T-helper 1 cell treated with Interleukin-12 subunit alpha and Interleukin-12 subunit beta and Interleukin-4 antibody, amounts not matched to agents 30 μg/mL and 1 μg/mL, for 36 hours (primary cell): Measurements from ENCODE around the gene ISCA2.
"Not testable (repeated sequence)": the region's sequence is repeated elsewhere in the genome, so short reads cannot be mapped to it uniquely, and the experiment has no call there.

Source experiments
- H3K27ac Mint-ChIP-seq: one replicate; pipeline ENCODE4 v1.8.0; 2021; ENCODE audit warnings: mild to moderate bottlenecking, mixed read lengths
- H3K27me3 Mint-ChIP-seq: one replicate; pipeline ENCODE4 v1.8.0; 2021; ENCODE audit warnings: low read depth, mixed read lengths
- H3K36me3 Mint-ChIP-seq: one replicate; pipeline ENCODE4 v1.8.0; 2021; ENCODE audit warnings: low read depth, mixed read lengths
- H3K4me1 Mint-ChIP-seq: one replicate; pipeline ENCODE4 v1.8.0; 2021; ENCODE audit warnings: low read depth, mixed read lengths
- H3K4me3 Mint-ChIP-seq: one replicate; pipeline ENCODE4 v1.8.0; 2021; ENCODE audit warnings: mild to moderate bottlenecking, moderate library complexity, mixed read lengths
- H3K9me3 Mint-ChIP-seq: one replicate; pipeline ENCODE4 v1.8.0; 2021; ENCODE audit warnings: mixed read lengths

ISCA2 gene

DNA sequence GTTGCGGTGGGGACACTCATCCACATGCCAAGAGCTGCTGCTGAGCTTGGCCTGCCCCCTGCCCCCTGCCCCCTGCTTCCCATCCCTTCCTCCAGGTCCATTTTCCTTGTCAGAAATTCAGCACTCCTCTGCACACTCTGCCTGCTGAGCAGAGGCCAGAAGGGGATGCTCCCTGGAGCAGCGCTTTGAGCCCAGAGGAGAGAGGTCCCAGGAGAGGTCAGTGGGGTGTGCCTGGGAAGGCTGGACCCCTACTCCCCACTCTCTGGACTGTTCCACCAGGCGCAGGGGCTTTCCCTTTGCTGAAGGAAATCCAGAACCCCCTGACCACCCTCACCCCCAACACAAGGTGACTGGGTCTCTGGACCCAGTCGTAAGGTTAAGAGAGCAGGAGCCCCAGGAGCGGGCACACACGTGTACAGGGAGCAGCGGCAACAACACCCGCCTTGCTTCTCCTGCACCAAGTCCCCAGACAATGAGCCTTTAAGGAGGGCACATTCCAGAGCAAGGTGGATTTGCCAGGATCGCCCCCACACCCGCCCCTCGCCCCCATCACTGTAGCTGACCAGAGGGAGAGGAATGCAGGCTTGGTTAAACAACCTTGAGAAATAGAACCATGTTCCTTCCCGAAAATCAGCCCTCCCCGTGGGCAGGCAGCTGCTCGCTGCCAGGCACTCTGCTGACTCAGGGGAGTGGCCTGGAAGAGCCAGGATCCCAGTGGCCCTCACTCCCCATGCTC lies 30.7 kb downstream of the ISCA2 start:
- no peak overlapping the region for H3K27ac Mint-ChIP-seq
- no peak overlapping the region for H3K4me3 Mint-ChIP-seq
- no peaks in the 10 kb centered on the region for H3K9me3 Mint-ChIP-seq
- H3K27me3 Mint-ChIP-seq: peaks cover 11% of the 10 kb centered on the region
- H3K4me1 Mint-ChIP-seq: no peaks in the 10 kb centered on the region
- H3K36me3 Mint-ChIP-seq: no peaks in the 10 kb centered on the region

DNA sequence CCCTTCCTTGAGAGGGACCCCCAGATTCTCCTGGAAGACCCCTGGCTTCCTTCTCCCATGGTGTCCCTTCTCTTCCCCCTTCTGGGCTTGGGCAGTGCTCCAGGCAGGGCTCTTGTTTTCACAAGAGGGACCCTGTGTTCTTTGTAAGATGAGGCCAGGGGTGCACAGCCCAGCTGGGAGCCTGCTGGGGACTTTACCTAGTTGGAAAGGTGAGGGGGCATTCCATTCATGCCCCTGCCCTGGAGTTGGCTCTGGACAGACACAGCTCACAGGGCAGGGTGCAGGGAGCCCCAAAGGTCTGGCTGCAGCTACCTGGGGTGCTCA lies 31.2 kb downstream of the ISCA2 start:
- H3K36me3 Mint-ChIP-seq: no peaks in the 10 kb centered on the region
- peaks cover 11% of the 10 kb centered on the region for H3K27me3 Mint-ChIP-seq
- H3K27ac Mint-ChIP-seq: no peak overlapping the region
- H3K9me3 Mint-ChIP-seq: no peaks in the 10 kb centered on the region
- H3K4me3 Mint-ChIP-seq: no peak overlapping the region
- H3K4me1 Mint-ChIP-seq: no peaks in the 10 kb centered on the region

DNA sequence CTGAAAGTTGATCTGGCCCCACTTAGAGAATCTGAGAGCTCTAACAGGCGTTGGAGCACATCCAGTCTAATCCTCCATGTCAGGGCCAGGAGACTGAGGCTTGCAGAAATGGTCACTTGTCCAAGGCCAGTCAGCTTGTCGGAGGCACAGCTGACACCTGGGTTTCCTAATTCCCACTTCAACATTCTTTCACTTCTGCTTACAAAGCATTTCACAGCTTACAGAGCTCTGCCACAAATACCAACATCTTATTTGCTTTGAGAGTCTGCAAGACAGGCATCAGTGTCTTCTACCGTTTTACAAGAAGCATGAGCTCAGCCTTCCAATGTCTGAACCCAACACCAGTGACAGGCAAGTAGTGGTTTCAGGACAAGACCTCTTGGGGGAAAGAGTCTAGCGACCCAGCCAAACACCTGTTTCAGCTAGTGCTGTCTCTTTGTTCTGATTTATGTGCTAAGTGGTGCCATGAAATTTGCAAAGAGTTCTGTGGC lies 31.8 kb downstream of the ISCA2 start:
- peaks cover 11% of the 10 kb centered on the region for H3K27me3 Mint-ChIP-seq
- no peak overlapping the region for H3K4me3 Mint-ChIP-seq
- no peaks in the 10 kb centered on the region for H3K36me3 Mint-ChIP-seq
- no peak overlapping the region for H3K27ac Mint-ChIP-seq
- H3K4me1 Mint-ChIP-seq: no peaks in the 10 kb centered on the region
- no peaks in the 10 kb centered on the region for H3K9me3 Mint-ChIP-seq

DNA sequence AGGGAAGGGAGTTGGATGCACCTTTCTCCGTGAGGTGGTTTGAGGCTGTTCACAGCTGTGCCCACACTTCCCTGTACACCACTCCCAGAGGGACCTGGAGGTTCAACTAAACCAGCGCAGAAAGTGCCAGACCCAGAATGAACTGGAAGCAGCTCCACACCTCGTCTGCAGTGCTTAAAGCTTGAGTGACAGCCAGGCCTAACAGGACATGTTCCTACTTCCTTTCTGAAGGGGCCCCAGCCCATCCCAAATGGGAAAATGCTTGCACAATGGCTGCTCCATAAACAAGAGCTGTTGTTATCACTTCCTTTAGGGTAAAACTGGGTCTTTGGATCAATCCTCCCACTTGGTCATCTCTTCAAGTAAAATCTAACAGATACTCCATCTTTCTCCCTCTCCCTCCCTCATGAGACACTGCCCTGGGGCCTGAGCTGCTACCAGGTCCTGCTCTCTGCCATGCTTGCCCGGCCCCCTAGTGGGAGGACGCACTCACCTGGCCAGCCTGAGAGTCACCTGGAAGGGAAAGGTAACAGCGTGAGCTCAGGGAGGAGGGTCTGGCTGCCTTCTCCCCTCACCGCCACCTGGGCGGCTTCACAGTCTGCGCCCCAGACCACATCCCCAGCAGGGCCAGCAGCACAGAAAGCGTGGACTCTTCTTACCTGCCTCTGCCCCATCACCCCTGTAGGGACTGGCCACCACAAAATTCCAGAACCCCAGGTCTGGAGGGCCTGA lies 33.5 kb downstream of the ISCA2 start:
- Mint-ChIP-seq H3K27ac (no peak overlapping the region), H3K36me3 (no peaks in the 10 kb centered on the region), H3K9me3 (no peaks in the 10 kb centered on the region), H3K27me3 (peaks cover 11% of the 10 kb centered on the region), H3K4me3 (no peak overlapping the region), H3K4me1 (no peaks in the 10 kb centered on the region)

DNA sequence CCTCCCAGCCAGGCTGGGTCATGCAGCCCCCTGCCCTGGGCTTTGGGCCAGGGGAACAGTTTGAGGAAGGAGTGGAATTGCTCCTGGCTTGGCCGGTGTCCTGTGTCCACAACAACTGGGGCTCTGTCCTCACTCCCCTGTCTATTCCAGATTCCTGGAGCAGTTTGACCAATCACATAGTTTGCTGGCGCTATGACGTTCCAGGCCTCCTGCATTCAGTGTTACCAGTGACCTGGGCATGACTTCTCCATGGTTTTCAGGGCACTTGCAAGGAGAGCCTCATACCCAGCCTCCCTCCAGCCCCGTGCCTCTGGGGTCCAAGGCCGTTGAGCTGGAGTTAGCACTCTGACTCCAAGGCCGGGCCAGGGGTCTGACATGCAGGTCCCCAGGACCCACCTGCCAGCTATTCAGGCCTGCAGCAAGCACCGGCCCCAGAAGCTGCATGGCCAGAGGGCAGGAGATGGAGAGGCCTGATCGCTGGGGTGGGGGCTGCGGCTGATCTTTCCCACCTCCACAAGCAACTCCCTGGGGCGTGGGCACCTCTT lies 34.2 kb downstream of the ISCA2 start:
- Mint-ChIP-seq H3K27me3 (peaks cover 11% of the 10 kb centered on the region), H3K9me3 (no peaks in the 10 kb centered on the region), H3K36me3 (no peaks in the 10 kb centered on the region), H3K27ac (no peak overlapping the region), H3K4me3 (no peak overlapping the region), H3K4me1 (no peaks in the 10 kb centered on the region)

DNA sequence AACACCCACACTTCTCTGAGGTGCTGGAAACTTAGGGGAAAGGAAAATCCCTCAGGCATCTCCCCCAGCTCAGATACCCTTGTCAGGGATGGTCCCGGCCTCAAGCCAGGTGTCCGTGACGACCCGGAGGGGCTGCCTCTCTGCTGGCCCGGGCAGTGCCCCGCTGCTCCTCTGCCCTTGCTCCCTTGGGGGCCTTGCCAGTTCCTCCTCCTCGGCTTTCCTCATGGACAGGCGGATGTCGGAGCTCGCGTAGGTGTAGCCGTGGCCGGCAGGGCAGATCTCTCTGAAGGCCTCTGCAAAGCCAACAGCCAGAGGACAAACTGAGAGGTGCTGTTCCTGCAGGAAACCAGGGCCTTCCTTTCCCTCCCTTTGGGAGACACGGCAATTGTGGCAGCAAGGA lies 34.8 kb downstream of the ISCA2 start:
- Mint-ChIP-seq H3K36me3 (no peaks in the 10 kb centered on the region), H3K4me1 (peaks cover 4% of the 10 kb centered on the region), H3K27me3 (peaks cover 11% of the 10 kb centered on the region), H3K27ac (no peak overlapping the region), H3K9me3 (no peaks in the 10 kb centered on the region), H3K4me3 (no peak overlapping the region)

DNA sequence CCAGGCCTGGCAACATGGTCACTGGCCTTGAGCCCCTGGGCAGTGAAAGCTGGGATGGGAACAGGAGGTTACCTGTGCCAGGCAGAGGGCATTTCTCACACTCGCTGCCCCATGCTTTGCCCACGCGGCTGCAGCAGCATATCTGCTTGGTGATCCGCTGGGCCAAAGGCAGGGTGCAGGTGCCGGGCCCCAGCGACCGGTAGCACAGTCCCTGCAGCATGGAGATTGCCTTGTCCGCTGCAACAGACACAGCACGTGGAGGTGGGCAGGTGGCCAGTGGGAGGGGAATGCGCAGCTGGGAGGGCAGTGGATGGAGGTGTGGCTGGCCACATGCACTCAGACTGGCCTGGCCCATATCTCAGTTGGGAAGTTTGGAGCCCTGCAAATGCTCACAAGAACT lies 35.3 kb downstream of the ISCA2 start:
- H3K27ac Mint-ChIP-seq: no peak overlapping the region
- H3K36me3 Mint-ChIP-seq: no peaks in the 10 kb centered on the region
- H3K4me3 Mint-ChIP-seq: no peak overlapping the region
- H3K4me1 Mint-ChIP-seq: peaks cover 7% of the 10 kb centered on the region
- H3K27me3 Mint-ChIP-seq: peaks cover 11% of the 10 kb centered on the region
- H3K9me3 Mint-ChIP-seq: no peaks in the 10 kb centered on the region

DNA sequence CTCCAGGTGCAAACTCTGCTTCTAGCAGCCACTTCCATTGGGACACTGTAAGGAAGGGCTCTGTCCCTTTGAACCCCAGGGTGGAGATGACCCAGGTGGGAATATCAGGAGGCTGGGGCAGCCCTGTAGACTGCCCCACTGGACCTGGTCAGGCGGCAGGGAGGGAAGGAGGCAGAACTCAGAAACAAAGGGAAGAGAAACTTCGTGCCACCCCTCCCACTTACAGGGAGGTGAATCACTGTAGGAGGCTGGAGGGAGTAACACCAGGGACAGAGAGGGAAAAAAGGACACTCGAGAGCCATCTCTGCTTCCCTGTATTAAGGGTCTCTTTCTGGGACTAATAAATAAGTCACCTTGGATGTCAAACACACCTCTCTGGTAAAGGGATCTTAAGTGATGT lies 37.4 kb downstream of the ISCA2 start:
- no peaks in the 10 kb centered on the region for H3K9me3 Mint-ChIP-seq
- peaks cover 5% of the 10 kb centered on the region for H3K27me3 Mint-ChIP-seq
- H3K4me1 Mint-ChIP-seq: peaks cover 7% of the 10 kb centered on the region
- no peak overlapping the region for H3K4me3 Mint-ChIP-seq
- H3K27ac Mint-ChIP-seq: no peak overlapping the region
- no peaks in the 10 kb centered on the region for H3K36me3 Mint-ChIP-seq

DNA sequence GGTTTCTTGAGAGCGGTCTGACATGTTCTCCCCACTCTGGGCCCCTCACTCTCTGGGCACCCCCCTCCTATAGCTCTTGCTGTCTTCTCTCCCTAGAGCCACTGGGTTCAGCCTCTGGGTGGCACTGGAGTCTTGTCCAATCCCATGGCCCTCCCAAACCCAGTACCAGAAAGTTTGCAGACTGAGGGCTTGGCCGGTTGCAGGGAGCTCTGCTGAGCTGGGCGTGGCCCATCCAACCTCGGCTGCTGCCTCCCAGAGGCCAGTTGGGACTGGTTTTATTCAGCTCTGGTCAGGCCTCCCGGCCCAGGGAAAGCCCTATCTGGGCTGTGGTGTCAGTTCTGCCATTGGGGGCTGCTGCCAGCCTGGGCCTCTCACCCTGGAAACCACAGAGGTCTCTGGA lies 37.9 kb downstream of the ISCA2 start:
- Mint-ChIP-seq H3K27ac (no peak overlapping the region), H3K4me3 (no peak overlapping the region), H3K4me1 (peaks cover 7% of the 10 kb centered on the region), H3K27me3 (no peaks in the 10 kb centered on the region), H3K36me3 (no peaks in the 10 kb centered on the region), H3K9me3 (no peaks in the 10 kb centered on the region)

DNA sequence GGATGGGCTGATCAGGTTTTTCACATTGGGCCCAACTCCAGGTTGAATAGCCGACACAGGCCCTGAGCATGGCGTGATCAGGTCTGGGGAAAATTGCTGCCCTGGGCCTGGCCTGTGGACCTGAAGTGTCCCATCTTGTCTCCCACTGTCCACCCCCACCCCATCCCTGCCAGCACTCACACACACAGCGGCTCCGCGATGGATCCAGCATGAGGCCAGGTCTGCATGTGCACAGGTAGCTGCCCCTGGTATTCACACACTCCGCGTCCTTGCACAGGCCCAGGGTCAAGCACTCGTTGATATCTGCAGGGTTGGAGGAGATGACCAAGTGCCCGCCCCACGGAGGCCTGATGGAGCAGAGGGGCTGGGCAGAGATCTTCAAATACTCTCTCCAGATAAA lies 38.7 kb downstream of the ISCA2 start:
- Mint-ChIP-seq H3K27ac (no peak overlapping the region), H3K4me3 (no peak overlapping the region), H3K4me1 (peaks cover 7% of the 10 kb centered on the region), H3K27me3 (no peaks in the 10 kb centered on the region), H3K36me3 (no peaks in the 10 kb centered on the region), H3K9me3 (no peaks in the 10 kb centered on the region)

DNA sequence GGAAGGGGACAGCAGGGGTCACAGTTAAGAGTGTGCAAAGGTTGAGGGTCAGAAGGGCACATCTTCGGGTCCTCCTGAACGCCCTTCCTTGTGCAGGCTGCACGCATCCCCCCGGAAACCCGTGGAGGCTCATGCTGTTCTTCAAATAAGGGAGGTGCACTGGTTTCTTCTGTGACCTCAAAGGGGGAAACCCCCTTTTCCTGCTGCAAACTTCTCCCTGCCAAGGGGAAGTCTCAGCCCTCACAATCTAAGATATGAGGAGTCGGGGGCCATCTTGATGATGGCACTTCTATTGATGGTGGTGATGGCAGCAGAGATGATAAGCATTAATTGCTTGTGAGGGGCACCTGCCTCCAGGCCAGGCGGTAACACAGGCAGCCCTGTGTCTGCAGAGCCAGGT lies 40.0 kb downstream of the ISCA2 start:
- Mint-ChIP-seq H3K27ac (no peak overlapping the region), H3K27me3 (no peaks in the 10 kb centered on the region), H3K36me3 (no peaks in the 10 kb centered on the region)

DNA sequence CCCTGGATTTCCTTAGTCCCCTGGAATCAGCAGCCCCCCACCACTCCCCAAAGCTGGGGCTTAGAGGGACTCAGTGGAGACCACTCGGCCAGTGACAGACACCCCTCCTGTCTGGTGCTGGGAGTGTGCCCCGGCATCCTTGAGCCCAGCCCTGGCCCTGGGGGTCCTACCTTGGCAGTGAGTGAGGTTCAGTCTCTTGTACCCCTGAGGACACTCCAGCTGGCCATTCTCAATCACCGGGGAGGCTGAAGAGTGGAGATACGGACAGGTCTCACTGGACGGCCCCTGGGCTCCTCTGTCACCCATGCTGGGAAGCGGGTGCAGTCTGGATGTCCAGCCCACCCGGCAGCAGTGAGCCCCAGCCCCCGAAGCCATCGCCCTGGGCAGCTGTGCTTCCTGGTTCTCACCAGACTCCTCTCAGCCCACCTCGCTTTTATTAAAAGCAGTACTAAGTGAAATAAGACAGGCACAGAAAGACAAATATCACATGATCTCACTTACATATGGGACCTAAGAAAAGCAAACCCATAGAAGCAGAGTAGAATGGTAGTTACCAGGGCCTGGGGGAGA lies 42.3 kb downstream of the ISCA2 start:
- Mint-ChIP-seq H3K27me3 (peaks cover 5% of the 10 kb centered on the region), H3K9me3 (no peaks in the 10 kb centered on the region), H3K36me3 (no peaks in the 10 kb centered on the region), H3K27ac (no peak overlapping the region), H3K4me1 (peaks cover 7% of the 10 kb centered on the region), H3K4me3 (no peak overlapping the region)

More for the DNA sequence above, 40.0 kb downstream of the ISCA2 start:
- H3K9me3 Mint-ChIP-seq: no peaks in the 10 kb centered on the region
- H3K4me3 Mint-ChIP-seq: no peak overlapping the region
- H3K4me1 Mint-ChIP-seq: peaks cover 7% of the 10 kb centered on the region

DNA sequence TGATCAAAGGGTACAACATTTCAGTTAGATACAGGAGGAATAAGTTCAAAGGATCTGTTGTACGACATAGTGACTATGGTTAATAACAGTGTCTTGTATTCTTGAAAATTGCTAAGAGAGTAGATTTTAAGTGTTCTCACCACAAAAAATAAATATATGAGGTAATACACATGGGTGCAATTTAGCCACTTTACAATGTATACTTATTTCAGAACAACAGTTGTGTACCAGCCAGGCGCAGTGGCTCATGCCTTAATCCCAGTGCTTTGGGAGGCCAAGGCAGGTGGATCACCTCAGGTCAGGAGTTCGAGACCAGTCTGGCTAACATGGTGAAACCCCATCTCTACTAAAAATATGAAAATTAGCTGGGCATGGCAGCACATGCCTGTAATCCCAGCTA lies 42.8 kb downstream of the ISCA2 start:
- H3K4me3 Mint-ChIP-seq, H3K27me3 Mint-ChIP-seq, H3K36me3 Mint-ChIP-seq, H3K27ac Mint-ChIP-seq, H3K4me1 Mint-ChIP-seq, H3K9me3 Mint-ChIP-seq: not testable (repeated sequence)

DNA sequence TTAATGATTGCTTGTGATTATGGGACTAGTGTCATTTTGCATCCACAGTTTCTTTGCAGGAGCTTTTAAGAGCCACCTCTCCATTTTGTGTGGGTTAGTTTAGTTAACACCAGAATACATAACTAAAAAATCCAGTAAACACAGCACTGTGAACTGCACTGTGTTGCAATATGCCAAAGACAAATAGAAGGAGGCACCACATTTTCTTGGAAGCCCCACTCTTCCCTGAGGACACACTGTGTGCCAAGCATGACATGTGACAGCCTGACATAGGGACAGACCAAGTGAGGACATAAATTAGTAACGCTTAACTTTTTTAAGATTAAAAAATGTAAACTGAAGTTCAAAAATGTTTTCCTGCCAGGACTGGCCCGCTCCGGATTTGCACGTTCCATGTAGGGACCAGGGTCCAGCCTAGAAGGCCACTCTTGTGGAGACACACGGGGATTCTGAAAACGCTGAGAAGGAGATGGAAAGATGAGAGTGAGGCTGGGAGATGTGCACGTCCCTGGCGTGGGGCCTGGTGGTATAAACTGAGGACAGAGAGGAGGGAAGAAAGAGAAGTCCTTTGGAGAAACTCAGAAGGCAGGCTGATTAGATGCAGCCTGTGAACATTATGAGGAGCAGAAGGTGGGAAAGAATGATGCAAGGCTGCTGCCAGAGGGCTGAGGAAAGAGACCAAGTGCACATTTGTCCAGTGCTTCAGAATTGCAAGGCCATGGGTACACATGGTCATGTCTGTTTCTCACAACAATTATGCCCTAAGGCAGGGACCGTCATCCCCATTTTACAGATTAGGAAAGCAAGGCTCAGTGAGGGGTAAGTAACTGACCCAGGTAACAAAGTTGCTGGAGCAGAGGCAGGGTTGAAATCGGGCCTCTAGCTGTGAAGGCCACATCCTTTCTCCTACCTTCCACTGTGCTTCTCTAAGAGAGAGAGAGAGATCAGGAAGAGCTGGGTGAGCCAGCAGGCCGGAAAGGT lies 45.1 kb downstream of the ISCA2 start:
- no peak overlapping the region for H3K4me3 Mint-ChIP-seq
- H3K27ac Mint-ChIP-seq: no peak overlapping the region
- H3K4me1 Mint-ChIP-seq: no peaks in the 10 kb centered on the region
- H3K27me3 Mint-ChIP-seq: peaks cover 5% of the 10 kb centered on the region
- H3K36me3 Mint-ChIP-seq: no peaks in the 10 kb centered on the region
- no peaks in the 10 kb centered on the region for H3K9me3 Mint-ChIP-seq
